Umbilical cord (tissue), 2 donors: ENCODE data around the gene ANKRD60. TPM values are rescaled to one million over a fixed set of nuclear protein-coding genes. Genes with fewer than 3 reads are reported as not detected.

Source experiments
- DNase-seq: peaks from one replicate; pipeline ENCODE4 v3.0.0-alpha.2; 2015; ENCODE audit warnings: low spot score
- total RNA-seq: library from RNA; depleted of rRNA; stranded (reverse); fragments of >200 nt; gene quantifications from one replicate; pipeline ENCODE4 v1.2.3, GENCODE V29; 2014; ENCODE audit warnings: low replicate concordance; ENCODE audit not compliant: insufficient read depth

ANKRD60 gene
- total RNA-seq, 1 donor from 2014 or later: not detected

DNA sequence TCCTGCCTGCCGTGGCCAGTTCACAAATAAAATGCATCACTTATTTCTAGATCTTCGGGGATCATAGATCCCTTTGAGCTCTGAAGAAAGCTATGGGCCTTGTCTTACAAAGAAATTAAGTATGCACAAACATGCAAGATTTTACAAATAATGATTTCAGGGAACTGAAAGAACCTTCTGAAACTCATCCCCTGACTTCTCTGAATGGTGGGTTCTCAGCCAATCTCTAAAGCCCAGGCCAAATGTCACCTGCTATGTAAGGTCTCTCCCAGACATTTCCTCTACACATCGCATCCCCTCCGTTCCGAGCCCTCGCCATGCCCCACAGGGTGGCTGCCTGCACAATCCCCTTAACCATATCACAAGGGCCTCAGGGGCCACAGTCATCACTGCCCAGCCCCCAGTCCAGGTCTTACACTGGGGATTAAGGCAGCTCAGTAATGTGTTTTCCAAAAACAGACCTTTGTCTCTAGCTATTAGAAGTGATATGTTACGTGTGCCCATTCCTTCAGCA, 16.1 kb upstream of the ANKRD60 start:
- DNase-seq: no peak

DNA sequence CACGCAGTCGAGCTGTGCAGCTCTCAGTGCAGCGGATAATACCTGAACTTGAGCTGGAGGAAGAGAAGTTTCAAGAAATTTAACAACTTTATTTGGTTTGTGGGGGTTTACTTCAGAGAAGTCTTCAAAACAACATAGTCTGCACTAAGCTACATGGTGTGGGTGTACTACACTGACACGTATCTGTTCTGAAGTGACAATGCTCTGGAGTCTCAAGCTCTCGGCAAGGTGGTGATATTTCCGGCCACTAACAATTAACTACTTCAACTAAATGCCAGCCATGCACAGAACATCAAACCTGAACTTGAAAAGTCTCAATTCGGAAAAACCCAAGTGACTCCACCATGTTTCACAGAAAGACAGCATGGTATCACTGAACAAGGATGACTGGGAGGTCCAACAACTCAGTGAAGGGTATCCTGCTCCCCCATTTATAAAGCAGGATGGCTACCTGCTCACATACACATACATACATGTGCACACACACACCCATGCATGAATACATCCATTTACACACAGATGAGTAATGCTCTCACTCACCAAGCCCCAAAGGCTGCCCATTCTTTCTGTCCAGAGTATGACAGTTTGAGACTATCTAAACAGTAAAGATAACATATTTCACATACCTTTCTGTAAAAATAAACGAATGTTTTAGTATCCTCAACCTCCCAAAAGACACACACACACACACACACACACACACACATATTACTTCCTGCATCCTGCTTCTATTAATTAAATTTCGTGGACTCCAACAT, 15.4 kb upstream of the ANKRD60 start:
- no peak for DNase-seq

DNA sequence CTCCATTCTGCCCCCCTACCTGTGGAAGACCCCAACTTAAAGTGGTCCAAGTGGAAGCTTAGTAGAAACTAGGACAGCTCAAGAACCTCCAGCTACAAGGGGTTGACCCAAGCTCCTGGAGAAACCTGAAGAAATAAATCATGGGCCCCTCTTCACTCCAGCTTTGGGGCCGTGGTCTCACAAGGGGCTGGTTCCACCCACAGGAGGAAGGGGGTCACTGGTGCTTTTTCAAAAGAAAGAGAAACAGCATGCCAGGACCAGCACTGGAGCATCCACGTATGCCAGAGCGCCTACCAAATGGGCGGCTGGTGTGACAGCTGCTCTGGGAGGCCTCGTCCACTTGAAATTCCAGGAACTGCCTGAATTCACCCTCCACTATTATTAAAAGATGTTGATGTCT, 14.4 kb upstream of the ANKRD60 start:
- DNase-seq: no peak

DNA sequence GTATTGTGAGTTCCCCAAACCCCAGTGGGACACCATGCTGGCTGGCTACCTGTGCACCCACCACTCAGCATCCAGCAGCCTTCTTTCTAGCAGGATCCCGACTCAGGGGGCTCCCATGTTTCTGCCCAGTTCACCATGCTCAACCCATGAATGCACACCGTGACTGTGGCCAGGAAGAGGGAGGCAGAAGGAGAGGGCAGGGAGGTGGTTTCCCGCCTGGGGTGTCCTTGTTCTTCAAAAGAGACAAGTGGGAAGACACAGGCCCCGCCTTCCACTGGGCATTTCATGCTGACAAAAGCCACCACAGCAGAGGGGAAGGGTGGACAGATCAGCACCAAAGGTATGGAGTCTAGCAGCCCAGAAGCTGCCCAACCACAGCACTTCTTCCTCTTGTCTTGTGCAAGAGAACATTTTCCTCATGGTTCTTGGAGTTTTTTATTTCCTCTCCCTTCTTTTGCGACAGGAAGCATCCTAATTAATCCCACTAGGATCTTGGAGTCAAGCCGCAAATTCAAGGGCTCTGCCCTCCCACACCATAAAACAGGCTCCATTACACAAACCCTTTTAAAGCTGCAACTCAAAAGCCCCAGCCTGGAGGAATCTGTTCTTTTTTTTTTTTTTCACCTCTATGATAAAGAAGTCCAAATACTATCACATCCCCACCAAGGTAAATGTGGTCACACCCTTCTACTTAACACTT, 13.5 kb upstream of the ANKRD60 start:
- DNase-seq: no peak

DNA sequence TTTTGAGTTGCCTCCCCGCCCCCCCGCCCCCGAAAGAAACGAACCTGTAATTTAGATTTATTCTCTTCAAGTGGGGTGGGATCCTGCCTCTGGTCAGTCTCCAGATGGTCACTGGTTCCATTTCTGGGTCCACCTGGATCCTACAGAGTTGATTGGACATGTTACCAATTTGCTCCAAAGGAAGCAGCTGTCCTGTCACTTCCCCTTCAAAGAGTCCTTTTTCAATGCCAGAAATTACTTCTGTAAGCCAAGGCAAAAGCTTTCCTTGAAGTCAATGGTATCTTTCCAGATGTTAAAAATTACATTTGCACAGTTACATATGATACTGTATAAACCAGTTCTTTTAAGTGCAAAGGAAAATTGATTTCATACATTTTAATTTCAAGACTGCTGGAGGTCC, 12.0 kb upstream of the ANKRD60 start:
- no peak for DNase-seq

DNA sequence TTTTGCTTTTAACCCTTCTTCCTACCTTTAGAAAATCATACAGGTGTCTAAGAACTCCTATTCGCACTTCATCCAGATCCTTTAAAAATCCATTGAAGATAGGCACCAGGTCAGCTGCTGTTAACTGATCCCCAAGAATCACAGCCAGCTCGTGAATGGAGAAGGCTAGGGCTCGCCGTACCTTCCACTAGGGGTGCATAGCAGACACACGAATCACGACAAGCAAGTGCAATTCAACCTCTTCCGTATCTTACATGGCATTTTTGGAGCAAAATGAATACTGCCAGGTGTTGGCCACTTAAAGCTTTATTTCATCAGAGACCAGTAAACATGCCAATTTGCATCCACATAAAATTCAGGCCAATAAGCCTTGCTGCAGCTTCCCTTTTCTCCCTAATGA, 10.8 kb upstream of the ANKRD60 start:
- no peak for DNase-seq

DNA sequence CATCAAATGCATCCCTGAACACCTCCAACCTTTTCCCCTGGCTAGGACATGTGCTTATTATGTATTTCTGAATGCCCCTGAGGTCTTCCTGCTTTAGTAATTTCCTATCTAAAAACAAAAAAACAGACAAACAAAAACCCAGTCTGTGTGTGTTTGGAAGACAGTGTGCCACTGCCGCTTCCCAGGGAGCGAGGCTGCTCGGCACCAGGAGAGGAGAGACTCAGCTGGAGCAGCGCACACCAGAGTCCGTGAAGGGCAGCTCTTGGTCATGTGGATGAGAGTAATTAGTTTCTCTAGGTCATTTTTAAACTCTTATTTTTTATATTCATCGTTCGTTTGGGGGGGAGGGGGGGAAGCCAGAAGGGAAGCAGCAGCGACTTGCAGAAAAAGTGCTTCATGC, 10.0 kb upstream of the ANKRD60 start:
- DNase-seq: no peak

DNA sequence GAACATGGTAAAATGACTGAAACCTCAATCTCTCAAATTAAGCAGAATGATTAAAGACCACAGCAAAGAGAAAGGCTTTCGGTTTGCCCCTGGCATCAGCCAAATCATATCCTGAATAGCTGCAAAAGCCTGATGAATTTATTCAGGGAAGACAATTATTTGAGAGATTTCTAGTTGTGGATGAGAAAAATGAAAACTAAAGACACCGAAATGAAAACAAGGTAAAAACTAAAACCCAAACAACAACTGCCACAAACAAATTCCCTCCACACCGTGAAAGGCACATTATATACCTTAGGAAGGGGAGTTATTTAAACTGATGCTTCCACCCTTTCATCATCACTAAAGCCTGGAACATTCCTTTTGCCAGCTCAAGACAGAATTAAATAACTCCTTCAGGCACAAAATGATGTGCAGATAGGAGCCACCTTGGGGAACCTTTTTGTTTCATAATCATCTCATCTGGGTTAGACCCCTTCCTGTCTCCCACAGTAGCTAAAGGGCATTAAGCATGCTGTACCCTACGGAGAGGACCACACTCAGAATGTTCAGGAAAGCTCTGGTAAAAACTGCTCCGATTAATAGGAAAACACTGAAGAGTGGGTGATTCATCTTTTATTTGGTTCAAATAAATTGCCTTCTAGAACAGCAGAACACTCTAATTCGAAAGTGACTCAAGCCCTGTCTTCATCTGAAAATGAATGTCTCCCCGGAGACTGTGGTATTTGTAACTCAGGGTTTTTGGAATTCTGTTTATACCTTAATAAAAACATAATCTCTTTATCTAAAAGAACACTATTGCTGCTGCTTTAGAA, 9.1 kb upstream of the ANKRD60 start:
- DNase-seq: no peak

DNA sequence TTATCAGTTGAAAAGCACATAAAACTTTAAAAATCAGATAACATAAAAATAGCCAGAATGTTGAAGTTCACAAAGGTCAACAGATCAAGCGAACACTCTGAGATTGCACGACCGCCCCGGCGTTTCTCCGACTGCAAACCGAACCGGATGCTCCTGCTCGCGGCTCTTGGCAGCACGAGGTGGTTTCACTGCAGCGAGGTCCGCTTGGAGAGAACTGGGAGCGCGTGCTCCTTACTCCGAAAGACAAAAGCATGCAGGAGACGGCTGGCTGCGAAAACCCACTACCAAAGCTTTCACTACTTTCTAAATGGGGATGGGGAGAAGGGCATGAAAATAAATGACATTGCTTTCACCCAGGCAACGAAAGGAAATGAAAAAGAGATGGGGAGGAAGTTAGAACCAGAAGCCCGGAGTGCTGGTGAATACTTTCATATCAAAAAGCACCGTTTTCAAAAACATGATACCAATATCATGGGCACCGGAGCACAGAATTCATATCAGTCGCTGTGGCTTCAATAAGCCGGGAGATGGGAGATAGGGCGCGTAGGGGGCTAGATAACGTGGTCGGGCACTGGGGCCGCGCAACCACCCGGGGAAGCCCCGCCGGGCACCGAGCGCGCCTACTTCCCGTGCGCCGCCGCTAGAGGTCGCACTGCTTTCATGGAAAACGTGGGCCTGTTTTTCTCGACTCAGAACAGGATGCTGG, 8.3 kb upstream of the ANKRD60 start:
- peak; percentile 73 for DNase-seq

DNA sequence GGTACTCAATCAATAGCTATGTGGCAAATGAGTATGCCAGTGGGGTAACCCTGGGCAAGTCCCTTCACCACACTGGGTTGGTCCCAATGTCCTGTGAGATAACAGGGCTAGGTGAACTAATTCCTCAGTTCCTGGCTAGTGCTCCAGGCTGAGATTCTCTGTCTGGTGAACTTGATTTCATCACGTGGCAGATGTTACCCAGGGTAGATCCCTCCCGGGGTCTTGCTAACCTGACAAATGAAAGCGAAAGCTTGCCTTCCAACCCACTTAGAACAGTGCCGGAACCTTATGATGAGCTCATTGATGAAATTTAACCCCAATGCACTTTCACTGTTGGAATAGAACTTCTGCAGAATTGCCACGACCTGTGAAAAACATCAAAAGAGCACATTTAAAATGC, 6.6 kb upstream of the ANKRD60 start:
- no peak for DNase-seq

DNA sequence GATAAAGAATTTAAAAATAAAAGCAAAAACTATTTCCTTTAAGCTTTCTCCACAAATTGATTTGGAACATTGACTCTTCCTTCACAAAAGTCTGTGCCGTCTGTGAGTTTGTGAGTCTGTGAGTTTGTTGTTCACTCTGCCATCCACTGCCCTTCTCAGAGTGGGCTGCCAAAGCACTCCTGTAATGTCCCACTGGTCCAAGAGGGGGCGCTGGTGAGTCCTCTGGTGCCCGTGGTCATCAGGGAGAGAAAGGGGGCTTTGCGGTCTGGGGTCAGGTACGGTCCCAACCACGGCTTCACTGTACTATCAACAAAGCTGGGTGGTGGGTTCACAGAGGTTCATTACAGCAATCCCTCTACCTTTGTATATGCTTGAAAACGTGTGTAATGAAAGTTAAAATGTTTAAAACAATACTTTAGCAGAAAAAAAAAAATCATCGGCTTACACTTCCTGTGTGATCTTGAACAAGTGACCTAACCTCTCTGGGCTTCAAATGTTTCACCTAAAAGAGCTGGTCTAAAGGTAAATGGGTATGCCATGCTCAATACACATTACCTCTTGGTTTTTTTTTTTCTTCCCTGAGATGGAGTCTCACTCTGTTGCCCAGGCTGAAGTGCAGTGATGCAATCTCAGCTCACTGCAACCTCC, 5.6 kb upstream of the ANKRD60 start:
- DNase-seq: no peak

DNA sequence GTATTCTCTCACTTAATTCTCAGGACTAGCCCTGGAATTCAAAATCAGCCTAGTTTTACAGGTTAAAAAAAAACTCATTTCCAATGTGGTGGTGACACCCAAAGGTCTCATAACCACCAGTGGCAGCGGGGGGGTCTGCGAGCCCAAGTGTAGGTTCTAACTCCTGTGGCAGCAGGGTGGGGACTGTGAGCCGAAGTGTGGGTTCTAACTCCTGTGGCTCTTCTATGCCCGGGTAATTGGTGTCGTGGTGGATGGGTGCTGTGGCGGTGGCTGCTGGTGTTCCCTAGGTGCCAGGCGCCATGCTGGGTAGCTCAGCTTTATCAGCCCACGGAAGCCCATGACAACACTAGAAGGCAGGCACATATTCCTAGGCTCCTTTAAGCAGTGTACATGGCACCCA, 4.9 kb upstream of the ANKRD60 start:
- DNase-seq: no peak

DNA sequence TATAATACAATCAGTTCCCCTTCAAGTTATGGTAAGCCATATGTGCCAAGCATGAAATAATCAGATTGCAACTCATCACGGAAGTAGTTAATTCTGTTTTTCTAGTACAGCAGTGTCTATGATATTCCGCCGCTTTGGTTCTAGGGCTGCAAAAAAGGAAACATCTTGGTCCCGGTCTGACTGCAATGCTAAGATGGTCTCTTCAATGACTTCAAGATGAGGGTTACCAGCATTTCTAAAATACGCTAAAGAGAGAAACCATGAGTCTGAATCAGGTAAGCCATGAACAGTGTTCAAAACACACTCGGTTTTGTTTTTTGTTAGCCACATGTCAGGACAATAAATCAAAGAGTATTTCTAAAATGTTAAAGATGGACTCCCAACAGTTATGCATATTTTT, 3.2 kb upstream of the ANKRD60 start:
- no peak for DNase-seq

DNA sequence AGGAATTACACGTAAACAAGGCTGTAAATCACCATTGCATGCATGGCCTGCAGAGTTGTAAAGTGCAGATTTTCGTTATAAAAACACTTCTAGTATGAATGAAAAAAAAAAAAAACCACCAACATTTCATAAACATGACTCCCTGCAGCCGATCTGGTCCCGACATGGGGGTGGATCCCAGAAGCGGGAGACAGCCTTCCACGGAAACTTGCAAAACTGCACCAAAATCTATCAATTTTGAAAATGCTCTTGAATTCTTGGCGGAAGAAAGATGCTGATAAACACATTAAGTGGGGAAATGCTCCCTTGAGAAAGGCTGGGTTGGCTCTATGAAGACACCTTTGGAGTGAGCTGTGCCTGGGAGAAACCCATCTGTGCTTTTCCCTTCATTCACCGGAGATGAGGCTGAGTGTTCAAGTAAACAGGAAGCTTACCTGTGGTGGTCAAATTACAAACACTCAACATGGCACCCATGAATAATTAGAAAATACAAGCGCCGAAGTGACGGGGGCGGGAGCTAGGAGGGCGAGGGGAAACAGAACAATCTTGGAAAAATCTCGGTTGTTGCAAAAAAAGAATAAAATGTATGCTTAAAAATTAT, 845 bp upstream of the ANKRD60 start:
- no peak for DNase-seq

DNA sequence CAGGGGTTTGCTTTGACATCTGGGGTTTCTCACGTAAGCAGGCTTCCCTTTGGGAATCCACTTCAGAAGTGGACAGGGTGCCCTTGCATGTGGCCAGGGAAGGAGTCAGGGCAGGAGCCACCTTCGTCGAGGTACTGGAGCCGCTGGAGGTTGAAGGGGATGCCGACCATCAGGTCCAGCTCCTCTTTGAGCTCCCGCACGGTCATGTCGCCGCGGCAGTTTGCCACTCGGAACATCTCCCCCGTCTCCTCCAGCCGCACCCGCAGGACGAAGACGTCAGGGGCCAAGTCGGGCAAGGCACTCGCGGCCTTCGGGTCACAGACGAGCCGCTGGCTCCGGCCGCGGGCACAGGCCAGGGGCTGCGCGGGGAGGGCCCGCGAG, 360 bp downstream of the ANKRD60 start:
- no peak for DNase-seq

DNA sequence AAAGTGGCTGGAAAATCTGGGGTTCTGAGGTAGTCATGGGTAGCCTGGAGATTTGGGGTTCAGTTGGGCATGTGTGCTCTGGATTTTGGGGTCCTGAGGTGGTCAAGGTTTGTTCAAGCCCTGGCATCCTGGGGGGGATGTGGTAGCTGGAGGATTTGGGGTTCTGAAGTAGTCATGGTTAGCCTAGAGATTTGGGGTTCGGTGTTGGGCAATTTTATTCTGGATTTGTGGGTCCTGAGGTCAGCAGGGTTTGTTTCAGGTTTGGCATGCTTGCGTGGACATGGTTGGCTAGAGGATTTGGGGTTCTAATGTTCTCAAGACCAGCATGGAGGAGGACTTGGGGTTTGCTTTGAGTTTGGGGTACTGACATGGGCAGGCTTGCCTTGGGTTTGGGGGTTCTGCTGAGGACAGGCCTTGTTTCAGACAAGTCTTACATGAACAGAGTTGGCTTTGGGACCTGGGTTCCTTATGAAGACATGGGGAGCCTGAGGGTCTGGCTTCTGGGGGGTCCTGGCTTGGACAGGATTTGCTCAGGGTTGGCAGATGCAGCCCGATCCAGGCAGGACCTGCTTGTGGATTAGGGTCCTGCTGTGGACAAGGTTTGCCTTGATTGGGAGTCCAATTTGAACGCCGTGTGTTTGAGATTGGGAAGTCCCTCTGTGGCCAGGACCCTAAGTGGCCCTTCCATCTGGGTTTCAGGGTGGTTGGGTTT, 906 bp downstream of the ANKRD60 start:
- DNase-seq: no peak

DNA sequence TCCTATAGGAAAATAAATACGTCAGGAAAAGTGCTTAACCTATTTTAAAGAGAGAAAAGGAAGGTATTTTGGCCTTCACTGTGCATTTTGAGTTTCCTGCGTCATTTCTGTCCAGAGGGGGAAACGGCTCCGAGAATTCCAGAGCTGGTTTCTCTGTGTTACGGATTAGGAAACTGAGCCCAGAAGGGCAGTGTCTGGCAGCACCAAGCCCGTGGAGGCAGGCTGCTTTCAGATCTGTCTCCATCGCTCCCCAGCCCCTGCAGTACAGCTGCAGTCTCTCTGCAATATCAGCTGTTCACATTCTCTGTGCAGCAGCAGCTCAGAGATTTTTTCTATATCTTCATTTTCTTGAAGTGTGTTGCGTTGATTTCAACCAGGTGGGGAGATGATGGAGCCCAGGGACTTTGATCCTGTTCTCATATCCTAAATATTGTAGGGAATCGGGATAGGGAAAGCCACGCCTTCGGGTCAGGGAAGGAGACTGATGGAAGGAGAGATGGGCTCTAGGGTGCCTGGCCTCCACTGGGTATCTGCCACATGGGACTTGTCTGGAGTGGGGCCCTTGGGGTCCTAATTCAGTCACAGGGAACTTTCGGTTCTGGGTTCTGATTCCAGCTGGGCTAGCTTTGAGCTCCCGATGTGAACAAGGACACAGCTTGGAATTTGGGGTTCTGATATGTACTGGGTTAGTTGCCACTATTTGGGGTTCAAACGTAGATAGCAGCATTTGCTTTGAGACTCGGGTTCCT, 2.8 kb downstream of the ANKRD60 start:
- peak; percentile 79 for DNase-seq

DNA sequence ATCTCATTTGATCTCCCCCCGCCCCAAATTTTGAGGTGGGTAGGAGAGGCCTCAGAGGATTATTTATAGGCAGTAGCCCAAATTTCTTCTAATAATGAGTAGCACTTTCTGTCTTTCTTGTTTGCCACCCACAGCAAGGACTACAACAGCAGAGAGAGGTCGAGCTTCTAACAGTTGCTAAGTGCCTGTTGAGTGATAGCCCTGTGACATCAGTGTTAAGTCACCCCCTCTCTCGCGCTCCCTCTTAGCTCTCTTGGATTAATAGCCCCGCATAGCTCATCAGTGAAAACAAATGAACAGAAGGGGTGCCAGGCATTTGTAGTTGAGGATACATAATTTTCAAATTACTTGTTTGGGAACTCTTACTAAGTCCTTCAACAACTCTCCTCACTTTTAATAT, 3.5 kb downstream of the ANKRD60 start:
- no peak for DNase-seq

DNA sequence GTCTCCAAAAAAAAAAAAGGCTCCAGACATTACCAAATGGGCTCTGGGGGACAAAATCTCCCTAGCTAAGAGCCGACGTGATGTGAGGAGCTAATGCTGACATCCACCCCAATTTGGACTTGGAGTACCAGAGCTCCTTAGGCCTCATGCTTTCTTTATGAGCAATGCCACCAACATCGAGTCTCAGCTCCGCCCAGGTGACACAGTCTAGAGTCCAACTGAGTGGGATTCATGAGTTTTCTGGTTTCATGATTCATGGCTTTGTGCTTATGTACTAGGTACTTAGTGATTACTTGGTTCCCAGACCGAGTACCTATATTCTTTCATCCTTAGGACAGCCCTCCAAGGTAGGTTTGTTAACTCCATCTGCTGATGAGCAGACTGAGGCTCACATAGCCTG, 4.4 kb downstream of the ANKRD60 start:
- DNase-seq: no peak
